G401.6 (cell line): ENCODE measurements around the gene CELA3B.
"Not testable (repeated sequence)": the region's sequence is repeated elsewhere in the genome, so short reads cannot be mapped to it uniquely, and the experiment has no call there.

ENCODE experiments used
- FAIRE-seq: peaks from 2 replicates; lab custom pipeline; 2012; peaks lifted over from hg19 to GRCh38; lab: Jason Lieb, UNC

CELA3B gene

GRCh38 chr1:21980515-21981220 lies 3.8 kb downstream of the CELA3B start:
- FAIRE-seq, result not testable (repeated sequence)

DNA sequence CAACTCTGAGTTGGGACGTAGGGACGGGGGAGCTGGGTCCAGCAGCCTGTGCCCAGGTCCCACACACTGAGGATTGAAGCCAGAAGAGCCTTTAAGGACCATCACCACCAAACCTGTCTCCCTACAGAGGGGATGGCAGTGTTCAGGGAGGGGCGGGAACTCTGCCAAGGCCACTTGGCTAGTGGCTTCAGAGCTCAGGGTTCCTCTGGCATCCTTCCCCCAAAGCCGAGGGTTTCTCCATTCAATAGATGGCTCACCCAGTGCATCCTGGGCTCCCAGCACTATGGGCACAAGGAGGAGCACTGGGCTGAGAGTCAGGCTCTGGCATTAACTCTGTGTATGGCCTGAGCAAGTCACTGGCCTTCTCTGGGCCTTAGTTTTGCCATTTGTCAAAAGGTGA lies 4.4 kb downstream of the CELA3B start:
- FAIRE-seq, result not testable (repeated sequence)

- FAIRE-seq, result not testable (repeated sequence)
Observed at GRCh38 chr1:21982122-21982521, 5.3 kb downstream of the CELA3B start.

- FAIRE-seq, result not testable (repeated sequence)
Observed at GRCh38 chr1:21983539-21983938, 6.7 kb downstream of the CELA3B start.

GRCh38 chr1:21985893-21986292 lies 9.1 kb downstream of the CELA3B start:
- FAIRE-seq, result not testable (repeated sequence)

DNA sequence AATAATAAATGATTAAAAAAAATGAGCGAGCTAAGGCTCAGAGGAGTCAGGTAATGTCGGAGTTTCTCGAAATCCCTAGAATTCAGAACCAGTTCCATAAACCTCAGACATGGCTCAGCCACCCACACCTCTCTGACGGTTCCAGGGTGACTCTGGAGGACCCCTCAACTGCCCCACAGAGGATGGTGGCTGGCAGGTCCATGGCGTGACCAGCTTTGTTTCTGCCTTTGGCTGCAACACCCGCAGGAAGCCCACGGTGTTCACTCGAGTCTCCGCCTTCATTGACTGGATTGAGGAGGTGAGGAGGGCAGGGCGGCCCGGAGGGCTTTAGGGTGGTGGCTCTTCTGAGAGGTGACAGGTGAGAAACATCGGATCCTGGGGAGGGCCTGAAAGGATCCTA lies 9.6 kb downstream of the CELA3B start:
- FAIRE-seq, result not testable (repeated sequence)

GRCh38 chr1:21989672-21990393 lies 13.0 kb downstream of the CELA3B start:
- FAIRE-seq, result not testable (repeated sequence)

- FAIRE-seq, result not testable (repeated sequence)
Observed at GRCh38 chr1:21992186-21992585, 15.4 kb downstream of the CELA3B start.

DNA sequence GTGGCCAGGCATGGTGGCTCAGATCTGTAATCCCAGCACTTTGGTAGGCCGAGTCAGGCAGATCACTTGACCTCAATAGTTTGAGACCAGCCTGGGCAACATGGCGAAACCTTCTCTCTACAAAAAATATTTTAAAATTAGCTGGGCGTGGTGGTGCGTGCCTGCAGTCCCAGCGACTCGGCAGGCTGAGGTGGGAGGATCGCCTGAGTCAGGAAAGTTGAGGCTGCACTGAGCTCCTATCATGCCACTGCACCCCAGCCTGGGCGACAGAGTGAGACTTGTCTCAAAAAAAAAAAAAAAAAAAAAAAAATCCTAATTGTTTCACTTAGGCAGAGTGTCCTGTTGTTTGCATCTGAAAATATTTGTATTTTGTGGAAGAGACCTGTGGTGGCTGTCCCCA lies 17.9 kb downstream of the CELA3B start:
- FAIRE-seq, result not testable (repeated sequence)

DNA sequence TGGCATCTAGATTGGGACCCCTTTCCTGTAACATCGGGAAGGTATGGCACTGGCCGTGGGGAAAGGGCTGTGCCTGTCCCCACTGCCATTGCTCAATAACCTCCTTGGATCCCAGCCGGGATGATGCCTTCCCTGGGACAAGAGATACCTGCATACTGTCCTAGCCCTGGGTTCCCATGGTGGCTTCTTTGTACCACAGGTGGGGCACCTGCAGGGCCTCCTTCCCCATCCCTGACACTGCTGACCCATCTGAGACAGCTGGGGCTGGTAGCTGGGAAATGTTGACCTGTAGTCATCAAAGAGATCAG lies 19.8 kb downstream of the CELA3B start:
- FAIRE-seq, result not testable (repeated sequence)

DNA sequence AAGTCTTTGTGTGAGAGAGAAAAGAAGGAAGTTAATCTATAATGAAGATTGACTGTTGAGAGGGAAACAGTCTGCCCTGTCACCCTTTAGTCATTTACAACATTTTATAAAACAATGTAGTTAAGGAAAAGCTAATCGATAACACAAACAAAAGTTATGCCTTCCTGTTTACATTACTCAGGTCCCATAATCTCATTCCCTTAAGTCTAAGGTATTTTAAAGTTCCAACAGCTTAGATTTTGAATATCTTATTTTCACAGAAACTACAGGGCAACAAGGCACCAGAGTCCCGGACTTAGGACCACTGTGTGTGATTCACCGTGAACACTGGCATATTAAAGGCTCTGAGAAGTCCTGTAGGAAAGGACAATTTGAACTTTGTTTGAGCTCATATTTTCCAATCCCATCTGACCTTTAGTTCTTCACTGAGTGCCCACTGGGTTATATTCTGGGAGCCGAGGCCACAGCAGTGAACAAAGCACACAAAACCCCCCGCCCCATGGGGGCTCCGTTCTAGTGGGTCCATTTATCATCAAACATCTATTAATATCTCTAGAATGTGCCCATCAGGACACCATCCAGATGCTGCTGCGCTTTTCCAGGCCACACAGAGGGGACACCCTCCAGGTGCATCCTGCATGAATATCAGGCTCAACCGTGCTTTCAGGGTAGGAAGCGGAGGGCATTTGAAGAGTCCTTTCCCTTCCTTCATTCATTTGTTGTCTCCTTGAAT lies 21.2 kb downstream of the CELA3B start:
- FAIRE-seq, result not testable (repeated sequence)

GRCh38 chr1:21998624-21999294 lies 21.9 kb downstream of the CELA3B start:
- FAIRE-seq, result not testable (repeated sequence)

- FAIRE-seq, result not testable (repeated sequence)
Observed at GRCh38 chr1:21999645-22000044, 22.8 kb downstream of the CELA3B start.

DNA sequence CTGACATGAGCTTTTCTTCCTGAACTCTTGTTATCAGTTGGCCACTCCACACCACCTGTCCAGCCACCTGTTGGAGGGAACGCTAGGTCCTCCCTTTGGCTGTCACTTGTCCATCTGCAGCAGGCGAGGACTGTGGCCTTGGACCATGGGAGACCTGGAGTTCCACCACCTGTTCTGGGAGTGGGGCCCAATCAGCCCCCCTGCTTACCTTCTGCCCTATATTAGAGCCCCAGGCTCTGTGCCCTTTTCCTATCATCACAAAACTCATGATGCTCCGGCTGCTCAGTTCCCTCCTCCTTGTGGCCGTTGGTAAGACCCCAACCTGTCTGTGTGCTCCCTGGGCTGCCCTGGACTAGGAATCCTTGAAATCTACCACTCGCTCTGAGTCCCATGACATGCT lies 24.6 kb downstream of the CELA3B start, which contains the start of gene CELA3A:
Gene CELA3A (plus strand): TSS at position 249 of the 400 bp plus-strand sequence. CDS start 18 bp downstream, at position 267.
- FAIRE-seq, result no peak

GRCh38 chr1:22002461-22002860 lies 25.6 kb downstream of the CELA3B start:
- FAIRE-seq, result not testable (repeated sequence)

DNA sequence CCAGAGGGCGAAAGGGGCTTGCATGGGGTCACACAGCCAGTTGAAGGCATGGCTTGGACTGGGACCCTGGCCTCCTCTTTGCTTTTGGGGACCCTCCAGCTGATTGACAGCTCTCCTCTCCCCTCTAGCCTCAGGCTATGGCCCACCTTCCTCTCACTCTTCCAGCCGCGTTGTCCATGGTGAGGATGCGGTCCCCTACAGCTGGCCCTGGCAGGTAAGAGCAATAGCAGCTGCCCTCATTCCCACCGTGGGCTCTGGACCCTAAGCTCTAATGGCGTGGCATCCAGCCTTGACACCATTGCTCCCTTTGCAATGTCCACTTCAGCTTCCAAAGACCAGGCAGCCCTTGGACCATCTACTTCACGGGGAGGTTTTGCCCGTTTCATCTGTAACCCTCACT lies 26.1 kb downstream of the CELA3B start:
- FAIRE-seq, result not testable (repeated sequence)

DNA sequence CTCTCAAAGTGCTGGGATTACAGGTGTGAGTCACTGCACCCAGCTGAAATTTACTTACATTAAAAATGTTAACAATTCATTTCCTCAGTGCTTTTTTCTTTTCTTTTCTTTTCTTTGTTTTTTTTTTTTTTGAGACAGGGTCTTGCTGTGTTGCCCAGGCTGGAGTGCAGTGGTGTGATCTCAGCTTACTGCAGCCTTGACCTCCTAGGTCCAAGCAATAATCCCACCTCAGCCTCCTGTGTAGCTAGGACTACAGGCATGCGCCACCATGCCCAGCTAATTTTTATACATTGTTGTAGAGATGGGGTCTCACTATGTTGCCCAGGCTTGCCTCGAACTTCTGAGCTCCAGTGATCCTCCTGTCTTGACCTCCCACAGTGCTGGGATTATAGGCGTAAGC lies 27.1 kb downstream of the CELA3B start:
- not testable (repeated sequence) for FAIRE-seq

DNA sequence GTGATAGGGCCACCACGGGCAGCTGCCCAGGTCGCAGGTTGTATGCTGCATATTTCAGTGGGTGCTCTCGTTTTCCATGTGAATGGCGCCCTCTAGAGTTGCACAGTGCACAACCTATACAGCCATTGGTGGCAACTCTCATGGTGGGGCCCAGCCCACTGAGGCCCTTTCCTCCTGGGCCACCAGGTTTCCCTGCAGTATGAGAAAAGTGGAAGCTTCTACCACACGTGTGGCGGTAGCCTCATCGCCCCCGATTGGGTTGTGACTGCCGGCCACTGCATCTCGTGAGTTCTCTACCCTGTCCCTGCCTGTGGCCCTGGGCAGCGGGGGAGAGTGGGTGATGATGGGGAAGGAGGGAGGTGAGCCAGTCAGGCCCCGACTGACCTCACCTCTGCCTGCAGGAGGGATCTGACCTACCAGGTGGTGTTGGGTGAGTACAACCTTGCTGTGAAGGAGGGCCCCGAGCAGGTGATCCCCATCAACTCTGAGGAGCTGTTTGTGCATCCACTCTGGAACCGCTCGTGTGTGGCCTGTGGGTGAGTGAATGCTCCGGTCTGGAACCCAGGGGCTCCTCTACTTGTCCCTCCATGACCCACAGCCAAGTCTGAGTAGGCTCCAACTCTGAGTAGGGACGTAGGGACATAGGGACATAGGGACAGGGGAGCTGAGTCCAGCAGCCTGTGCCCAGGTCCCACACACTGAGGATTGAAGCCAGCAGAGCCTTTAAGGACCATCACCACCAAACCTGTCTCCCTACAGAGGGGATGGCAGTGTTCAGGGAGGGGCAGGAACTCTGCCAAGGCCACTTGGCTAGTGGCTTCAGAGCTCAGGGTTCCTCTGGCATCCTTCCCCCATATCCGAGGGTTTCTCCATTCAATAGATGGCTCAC lies 28.7 kb downstream of the CELA3B start:
- FAIRE-seq, result not testable (repeated sequence)

DNA sequence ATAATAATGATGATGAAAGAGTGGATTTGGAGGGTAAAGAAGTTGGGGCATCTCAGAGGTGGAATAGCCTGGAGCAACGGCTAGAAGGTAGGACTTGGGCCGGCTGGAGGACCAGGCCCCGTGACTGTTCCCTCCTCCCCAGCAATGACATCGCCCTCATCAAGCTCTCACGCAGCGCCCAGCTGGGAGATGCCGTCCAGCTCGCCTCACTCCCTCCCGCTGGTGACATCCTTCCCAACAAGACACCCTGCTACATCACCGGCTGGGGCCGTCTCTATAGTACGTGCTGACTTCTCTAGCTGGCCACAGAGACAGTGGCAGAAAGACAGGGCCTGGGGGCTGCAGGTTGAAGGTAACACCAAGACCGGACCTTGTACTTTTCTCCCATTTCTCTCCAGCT lies 29.9 kb downstream of the CELA3B start:
- FAIRE-seq, result not testable (repeated sequence)

DNA sequence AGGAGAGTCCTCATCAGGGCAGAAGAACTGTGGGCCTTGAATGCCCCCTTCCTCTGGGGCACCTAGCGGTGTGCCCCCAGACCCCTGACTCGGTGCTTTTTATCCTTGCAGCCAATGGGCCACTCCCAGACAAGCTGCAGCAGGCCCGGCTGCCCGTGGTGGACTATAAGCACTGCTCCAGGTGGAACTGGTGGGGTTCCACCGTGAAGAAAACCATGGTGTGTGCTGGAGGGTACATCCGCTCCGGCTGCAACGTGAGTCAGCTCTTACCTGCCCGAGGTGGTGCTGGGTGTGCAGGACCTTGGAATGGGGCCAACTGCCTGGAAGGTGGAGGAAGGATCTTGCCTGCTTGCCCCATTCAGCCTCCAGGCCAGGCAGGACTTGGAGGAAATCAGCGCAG lies 30.4 kb downstream of the CELA3B start:
- FAIRE-seq, result not testable (repeated sequence)

DNA sequence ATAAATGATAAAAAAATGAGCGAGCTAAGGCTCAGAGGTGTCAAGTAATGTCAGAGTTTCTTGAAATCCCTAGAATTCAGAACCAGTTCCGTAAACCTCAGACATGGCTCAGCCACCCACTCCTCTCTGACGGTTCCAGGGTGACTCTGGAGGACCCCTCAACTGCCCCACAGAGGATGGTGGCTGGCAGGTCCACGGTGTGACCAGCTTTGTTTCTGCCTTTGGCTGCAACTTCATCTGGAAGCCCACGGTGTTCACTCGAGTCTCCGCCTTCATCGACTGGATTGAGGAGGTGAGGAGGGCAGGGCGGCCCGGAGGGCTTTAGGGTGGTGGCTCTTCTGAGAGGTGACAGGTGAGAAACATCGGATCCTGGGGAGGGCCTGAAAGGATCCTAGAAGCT lies 32.7 kb downstream of the CELA3B start:
- FAIRE-seq, result not testable (repeated sequence)
